RWPE1 (cell line): ENCODE data around the gene BCL2L12.
"Not testable (repeated sequence)": the region's sequence is repeated elsewhere in the genome, so short reads cannot be mapped to it uniquely, and the experiment has no call there.

ENCODE experiments used
- CTCF ChIA-PET: fragments of 350-600 bp; sonication (Branson Sonifier 250); formaldehyde crosslinking; extraction: SDS; loops from one replicate; lab custom pipeline; 2021; lab: Yijun Ruan, JAX
- POLR2A ChIA-PET: fragments of 400-600 bp; formaldehyde crosslinking; extraction: SDS; loops from one replicate; lab custom pipeline; 2020; ENCODE audit warnings: antibody characterized with exemption; ENCODE audit not compliant: low non-redundant PET; lab: Yijun Ruan, JAX
- DNase-seq: peaks from one replicate; pipeline ENCODE4 v3.0.0; 2012; ENCODE audit warnings: low spot score
- H3K27ac ChIP-seq: fragments of 450-650 bp; 2 replicates; pipeline ENCODE4 v1.5.1; 2017
- TF ChIP-seq, protein P1 (sequence below): fragments of 450-650 bp; conservative IDR thresholded peaks from 2 replicates; pipeline ENCODE4 v1.5.1; 2017; ENCODE audit warnings: low read depth, mild to moderate bottlenecking

BCL2L12 gene

DNA sequence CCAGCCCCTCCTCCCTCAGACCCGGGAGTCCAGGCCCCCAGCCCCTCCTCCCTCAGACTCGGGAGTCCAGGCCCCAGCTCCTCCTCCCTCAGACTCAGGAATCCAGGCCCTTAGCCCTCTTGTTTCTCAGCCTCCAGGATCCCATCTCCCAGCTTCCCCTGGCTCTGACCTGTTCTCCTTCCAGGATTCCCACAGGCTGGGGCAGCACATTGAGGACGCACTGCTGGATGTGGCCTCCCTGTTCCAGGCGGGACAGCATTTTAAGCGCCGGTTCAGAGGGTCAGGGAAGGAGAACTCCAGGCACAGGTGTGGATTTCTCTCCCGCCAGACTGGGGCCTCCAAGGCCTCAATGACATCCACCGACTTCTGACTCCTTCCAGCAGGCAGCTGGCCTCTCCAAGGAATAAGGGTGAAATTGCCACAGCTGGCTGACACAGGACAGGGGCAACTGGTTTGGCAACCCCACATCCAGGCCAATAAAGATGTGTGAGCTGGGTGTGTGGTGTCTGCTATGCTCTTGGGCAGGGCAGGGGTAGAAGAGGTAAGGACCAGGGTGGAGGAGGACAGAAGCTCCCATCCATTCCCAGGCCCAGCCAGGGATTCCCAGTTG is 47.6 kb downstream of the BCL2L12 start:
- TF ChIP-seq, protein P1, sequence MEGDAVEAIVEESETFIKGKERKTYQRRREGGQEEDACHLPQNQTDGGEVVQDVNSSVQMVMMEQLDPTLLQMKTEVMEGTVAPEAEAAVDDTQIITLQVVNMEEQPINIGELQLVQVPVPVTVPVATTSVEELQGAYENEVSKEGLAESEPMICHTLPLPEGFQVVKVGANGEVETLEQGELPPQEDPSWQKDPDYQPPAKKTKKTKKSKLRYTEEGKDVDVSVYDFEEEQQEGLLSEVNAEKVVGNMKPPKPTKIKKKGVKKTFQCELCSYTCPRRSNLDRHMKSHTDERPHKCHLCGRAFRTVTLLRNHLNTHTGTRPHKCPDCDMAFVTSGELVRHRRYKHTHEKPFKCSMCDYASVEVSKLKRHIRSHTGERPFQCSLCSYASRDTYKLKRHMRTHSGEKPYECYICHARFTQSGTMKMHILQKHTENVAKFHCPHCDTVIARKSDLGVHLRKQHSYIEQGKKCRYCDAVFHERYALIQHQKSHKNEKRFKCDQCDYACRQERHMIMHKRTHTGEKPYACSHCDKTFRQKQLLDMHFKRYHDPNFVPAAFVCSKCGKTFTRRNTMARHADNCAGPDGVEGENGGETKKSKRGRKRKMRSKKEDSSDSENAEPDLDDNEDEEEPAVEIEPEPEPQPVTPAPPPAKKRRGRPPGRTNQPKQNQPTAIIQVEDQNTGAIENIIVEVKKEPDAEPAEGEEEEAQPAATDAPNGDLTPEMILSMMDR: no peak
- DNase-seq: peak; percentile 21
- ChIA-PET POLR2A (interaction anchor here (0.6 kb wide), 1 partner anchor 26 kb away, joined by 3 read pairs; no protein-coding TSS in a partner anchor), CTCF (interaction anchor here (0.6 kb wide), 1 partner anchor 46 kb away, joined by 3 read pairs; no protein-coding TSS in a partner anchor)
- no peak overlapping the region for H3K27ac ChIP-seq

DNA sequence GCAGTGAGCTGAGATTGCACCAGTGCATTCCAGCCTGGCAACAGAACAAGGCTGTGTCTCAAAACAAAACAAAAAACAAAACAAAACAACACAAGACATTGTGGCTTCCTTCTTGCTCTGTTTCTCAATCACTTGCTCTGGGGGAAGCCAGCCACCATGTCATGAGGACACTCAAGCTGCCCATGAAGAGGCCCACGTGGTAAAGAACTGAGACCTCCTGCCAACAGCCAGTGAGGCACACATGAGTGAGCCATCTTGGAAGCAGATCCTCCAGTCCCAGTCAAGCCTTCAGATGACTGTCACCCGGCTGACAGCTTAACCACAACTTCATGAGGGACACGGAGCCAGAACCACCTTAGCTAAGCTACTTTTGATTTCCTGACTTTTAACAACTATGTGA is 50.4 kb downstream of the BCL2L12 start:
- no peak for DNase-seq
- no peak overlapping the region for H3K27ac ChIP-seq
- TF ChIP-seq, protein P1: no peak
- CTCF ChIA-PET: interaction anchor here (0.7 kb wide), 2 partner anchors 47 to 596 kb away, joined by 3 to 4 read pairs; no protein-coding TSS in a partner anchor
- POLR2A ChIA-PET: interaction anchor here (0.6 kb wide), 1 partner anchor 17 kb away, joined by 3 read pairs; no protein-coding TSS in a partner anchor

DNA sequence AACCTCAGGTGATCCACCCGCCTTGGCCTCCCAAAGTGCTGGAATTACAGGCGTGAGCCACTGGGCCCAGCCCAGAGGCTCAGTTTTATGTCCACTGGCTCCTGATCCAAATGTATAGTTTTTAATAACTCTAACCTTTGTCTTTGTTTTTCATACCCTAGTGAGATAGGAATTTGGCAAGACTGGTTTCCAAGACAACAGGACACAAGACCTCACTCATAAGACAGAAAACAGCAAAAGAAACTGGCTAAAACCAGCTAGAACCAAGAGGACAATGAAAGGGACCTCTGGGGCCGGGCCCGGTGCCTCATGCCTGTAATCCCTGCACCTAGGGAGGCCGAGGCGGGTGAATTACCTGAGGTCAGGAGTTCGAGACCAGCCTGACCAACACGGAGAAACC is 52.8 kb downstream of the BCL2L12 start:
- H3K27ac ChIP-seq: no peak overlapping the region; the same call in 1 of the 2 replicates
- DNase-seq: no peak
- POLR2A ChIA-PET: interaction anchor here (0.6 kb wide), 1 partner anchor 18 kb away, joined by 3 read pairs; no protein-coding TSS in a partner anchor
- TF ChIP-seq, protein P1: no peak
- CTCF ChIA-PET: interaction anchor here (0.6 kb wide), 1 partner anchor 152 kb away, joined by 3 read pairs; no protein-coding TSS in a partner anchor

DNA sequence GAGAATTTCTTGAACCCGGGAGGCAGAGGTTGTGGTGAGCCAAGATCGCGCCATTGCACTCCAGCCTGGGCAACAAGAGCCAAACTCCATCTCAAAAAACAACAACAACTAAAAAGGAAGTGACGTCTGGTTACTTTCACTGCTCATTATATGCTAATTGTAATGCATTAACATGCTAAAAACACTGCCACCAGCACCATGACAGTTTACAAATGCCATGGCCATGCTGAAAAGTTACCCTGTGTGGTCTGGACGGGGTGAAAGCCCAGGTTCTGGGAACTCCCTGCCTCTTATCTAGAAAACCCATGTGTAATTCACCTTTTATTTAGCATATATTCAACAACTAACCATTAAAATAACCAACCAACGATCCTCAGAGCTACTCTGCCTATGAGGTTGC is 53.3 kb downstream of the BCL2L12 start:
- CTCF ChIA-PET: no interaction called here
- no peak overlapping the region; the same call in 1 of the 2 replicates for H3K27ac ChIP-seq
- POLR2A ChIA-PET: no interaction called here

DNA sequence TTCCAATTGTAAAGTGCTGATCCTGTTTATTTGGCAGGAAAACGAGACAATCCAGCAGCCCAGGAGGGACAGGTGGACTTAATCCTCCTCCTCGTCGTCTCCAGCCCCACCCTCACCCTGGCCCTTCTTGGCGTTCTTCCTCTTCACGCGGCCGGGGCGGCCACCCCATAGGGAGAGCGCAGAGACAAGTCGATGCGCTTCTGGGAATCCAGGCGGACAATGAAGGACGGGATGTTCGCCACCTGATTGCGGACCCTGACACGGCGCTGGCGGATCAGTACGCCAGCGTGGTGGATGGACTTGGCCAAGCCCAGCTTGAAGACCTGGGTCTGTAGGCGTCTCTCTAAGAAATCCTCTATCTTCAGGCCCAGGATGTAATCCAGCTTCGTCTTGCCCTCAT is 53.7 kb downstream of the BCL2L12 start:
- H3K27ac ChIP-seq, DNase-seq, CTCF ChIA-PET, POLR2A ChIA-PET: not testable (repeated sequence)

More for the DNA sequence above, 53.3 kb downstream of the BCL2L12 start:
- DNase-seq: no peak
- TF ChIP-seq, protein P1: no peak
